Activated gamma-delta T cell (primary cell): ENCODE results near the gene GRHPR.

Experiments
- DNase-seq: peaks from one replicate; lab custom pipeline; 2025; lab: John Stamatoyannopoulos, UW

Gene GRHPR

DNA sequence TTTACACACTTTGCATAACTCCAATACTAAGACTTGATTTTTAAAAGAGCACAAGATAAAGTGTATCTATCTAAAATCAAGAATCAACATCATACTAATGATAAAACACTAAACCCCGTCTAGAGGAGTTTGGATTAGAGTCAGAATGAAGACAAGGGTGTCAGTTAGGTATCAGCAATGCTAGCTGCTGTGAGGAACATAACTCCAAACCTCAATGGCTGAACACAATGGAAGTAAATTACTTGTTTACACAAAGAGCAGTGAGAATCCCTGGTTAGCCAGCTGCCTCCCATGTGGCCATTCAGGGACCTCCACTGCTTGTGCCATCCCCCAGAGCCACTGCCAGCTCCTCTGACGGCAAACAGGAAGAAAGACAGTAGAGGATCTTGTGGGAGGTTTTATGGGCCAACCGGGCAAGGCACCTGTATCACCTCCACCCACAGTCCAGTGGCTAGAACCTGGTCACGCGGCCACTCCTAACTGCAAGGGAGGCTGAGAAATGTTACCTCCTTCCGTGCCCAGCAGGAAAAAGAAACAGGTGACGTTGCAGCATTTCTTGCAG, 24.0 kb upstream of the GRHPR start:
- DNase-seq: no peak

DNA sequence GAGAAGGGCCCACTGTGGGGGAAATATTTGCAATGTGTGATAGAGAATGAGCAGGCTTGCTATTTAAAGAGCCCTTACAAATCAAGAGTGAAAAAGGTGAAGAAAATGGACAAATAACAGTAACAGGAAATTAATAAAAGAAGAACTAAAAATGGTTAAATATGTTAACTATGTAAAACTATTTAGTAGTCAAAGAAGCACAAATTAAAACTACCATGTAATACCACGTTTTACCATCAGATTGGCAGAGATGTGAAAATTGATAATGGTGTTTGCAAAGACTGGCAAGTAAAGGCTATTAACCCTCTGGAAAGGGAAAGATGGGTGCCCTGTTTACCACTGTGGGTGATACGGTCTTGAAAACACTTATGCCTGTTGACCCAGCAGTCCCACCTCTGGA, 23.2 kb upstream of the GRHPR start:
- no peak for DNase-seq

DNA sequence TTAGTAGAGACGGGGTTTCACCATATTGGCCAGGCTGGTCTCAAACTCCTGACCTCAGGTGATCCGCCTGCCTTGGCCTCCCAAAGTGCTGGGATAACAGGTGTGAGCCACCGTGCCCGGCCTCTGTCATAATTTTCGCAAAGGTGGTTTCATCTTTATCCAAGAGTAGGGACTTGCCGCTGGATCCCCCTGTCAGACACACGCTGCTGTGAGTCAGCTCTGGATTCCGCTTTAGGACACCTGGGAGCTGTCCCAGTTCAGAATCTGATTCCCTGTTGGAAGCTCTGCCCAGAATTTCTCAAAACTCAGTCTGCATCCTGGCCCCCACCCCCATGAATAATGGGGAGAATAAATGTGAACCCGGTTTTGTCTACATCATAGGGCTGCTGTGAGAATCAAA, 17.9 kb upstream of the GRHPR start:
- no peak for DNase-seq

DNA sequence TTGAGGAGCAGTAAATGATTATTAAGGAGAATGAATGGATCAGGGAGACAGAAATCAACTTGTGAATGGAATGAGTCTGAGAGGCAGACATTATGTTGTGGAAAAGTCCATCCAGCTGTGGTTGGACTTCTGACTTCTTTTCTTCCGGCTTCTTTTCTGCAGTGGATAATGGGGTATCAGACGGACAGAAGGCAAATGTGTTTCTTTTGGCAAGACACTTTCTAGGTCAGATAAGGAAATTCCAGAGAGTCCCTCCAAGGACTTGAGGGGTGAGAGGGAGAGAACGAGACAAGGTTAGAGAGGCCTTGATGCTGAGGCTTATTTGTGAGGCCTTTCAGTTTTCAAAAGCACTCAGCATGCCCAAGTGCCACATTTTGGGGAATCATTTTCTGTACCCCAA, 17.1 kb upstream of the GRHPR start:
- DNase-seq: no peak

DNA sequence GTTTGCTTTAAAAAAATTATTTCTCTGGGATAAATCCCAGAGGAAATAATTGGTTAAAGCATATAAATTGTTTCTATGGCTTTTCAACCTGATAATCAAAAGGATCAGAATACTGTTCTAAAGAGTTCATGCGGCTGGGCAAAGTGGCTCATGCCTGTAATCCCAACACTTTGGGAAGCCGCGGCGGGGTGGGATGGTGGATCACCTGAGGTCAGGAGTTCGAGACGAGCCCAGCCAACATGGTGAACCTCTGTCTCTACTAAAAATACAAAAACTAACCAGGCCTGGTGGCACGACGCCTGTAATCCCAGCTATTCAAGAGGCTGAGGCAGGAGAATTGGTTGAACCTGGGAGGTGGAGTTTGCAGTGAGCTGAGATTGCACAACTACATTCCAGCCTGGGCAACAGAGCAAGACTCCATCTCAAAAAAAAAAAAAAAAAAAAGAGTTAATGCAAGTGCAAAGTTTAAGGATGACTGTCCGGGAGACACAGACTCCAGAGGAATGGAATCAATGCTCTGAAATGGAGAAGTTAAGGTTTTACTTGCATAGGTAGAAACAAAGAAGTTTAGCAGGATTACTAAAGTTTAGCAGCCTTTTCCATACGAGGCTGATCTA, 16.6 kb upstream of the GRHPR start:
- no peak for DNase-seq

DNA sequence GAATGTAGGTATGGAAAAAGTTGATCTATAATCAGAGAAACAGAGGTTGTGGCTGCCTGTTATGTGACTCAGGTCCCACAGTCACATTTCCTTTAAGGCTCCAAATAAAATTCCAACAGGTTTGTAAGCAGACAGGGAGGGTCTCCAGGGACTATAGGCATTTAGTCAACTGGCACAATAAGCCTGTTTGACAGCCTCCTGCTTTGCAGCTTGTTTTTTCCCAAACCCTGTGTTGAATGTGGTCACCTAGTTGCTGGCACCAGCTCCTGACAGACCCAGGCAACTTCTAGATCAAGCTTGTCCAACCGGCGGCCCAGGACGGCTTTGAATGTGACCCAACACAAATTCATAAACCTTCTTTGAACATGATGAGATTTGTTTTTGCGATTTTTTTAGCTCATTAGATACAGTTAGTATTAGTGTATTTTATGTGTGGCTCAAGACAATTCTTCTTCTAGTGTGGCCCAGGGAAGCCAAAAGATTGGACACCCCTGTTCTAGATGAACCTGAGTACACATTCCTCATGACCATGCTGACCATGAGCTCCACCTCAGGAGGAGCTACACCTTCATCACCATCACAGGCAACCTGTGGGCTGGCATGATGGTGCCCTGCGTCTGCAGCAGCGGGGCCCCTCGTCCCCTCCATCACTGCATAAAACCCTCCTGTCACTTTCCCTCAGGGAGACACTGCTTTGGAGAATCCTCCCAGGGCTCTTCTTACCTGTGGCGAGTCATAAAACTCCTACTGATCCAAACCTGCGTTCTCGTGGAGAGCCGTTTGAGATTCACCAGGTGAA, 15.7 kb upstream of the GRHPR start:
- no peak for DNase-seq

DNA sequence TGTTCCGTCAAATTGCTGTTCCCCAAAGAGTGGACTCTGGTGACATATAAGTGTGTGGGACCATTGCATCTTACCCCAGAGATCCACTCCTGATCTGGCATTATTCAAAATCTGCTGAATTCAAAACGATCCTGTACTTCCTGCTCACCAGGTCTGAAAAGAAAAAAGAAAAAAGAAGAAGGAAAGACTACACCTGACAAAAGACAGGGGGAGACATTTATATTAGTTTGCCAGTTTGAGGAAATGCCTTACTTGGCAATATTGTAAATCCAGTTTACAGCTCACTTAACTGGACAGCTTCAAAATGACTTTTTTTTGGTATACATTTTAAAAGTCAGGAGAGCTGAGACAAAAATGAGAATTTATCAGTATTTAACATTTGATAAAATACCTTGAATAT, 15.0 kb upstream of the GRHPR start:
- no peak for DNase-seq

DNA sequence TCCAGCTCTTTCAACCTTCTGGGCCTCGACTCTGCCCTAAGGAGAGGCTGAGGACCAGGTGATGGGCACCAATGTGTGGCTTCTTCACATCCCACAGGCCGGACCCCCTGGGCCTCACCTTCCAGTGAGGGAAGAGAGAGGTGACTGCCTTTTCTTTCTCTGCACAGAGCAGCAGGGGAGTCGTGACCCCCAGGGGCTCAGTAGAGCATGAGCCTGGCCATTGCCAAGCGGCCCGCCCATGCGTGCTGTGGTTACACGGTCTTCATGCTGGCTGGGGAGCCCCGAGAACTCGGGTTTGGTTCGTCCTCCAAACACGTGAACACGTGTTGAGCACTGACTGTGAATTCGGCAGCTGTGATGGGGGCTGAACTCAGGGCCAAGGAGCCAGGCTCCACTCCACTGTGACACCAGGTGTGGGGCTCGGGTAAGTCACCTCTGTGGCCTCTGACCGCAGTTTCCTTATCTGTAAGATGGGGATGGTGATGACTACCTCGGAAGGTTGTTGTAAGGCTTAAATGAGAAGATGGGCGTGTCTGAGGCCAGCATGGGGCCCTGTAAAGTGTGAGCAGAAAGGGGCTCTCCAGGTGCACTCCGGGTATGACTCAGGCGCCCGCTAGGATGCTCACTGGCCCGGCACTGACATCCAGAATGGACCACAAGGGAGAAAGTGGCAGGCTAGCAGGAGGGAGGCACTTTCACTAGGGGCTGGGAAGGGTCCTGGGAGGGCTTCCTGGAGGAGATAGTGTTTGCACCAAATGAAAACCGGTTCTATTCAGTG, 13.4 kb upstream of the GRHPR start:
- no peak for DNase-seq

DNA sequence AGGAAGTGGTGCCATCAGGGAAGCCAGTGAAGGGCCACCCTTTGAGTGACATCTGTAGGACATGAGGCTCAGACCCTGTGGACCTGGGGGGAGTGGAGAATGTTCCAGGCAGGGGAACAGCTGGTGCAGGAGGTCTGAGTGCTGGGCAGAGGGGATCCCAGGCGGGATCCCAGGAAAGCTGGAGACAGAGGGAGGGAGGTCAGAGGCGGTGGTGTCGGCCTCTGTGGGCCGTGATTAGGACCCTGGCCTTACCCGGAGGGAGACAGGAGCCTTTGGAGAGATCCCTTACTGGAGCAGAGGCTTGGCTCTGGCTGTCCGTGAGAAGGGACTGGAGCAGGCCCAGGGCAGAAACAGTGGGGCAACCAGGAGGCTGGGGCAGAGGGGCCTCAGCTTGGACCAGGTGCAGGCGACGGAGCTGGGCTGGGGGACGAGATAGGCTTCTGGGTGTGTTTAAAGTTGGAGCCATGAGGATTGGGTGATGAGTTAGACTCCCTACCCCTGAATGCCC, 12.1 kb upstream of the GRHPR start:
- DNase-seq: no peak

DNA sequence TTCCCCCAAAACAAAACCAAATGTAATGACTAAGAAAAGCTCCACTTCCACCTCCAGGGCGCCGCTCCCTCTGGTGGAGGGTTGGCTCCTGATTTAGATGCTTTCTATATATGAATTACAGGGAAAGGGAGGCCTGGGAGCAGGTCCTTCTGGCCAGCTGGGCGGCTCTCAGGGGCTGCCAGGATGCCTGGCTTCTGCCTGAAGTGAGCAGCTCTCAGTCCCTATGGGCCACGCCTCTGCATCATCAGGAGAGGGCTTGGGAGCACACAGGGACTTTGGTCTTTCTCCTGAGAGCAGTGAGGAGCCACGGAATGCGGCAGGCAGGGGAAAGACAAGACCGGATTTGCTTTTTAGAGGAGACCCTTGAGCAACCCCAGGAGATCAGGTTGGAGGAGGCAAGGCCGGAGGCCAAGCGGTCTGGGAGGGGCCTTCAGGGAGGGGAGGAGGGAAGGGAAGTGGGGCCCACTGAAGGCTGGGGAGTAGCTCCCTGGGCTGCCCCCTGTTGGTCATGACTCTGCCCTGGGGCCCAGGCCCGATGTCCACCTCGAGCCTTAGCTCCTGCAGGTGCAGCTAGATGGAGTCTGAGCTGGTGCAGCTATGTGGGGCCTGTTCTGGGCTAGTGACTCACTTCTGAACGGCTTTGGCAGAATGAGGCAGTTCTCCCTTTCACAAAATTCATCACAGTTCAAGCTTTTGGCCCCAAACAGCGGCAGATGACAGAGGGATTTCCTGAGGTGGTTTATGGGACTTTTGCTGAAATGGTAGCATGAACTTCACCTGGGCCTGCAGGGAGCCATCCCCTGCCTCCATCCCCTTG, 11.3 kb upstream of the GRHPR start:
- no peak for DNase-seq

DNA sequence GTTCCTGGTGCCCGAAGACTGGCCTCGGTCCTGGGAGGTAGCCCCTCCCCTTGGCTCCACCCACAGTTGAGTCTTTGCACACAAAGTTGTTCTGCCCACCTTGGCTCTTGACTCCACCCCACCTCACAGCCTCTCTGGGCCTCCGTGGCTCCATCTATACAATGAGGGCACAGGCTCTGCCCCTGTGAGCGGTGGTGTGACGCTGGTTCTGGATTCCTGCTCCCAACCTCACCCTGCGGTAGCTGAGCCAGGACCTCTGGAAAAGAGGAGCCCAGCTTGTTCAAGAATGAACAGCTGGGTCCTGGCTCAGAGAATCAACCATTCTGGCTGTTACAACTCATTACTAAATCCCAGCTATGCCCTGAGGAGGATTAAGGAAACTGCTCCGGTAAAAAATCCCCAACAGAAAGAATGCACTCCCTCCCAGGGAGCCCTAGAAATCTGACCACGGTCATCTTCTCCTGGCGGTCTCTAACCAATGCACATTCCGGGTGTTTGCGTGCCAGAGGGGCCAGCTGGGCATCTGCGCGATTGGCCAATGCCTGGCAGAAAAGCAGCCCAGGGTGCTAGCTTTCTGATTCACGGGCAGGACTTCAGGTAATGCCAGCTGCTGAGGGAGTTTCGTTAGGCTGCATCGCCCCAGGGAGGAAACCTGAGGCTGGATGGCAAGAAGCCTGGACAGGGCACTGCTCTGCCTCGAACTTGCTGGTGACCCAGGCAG, 9.9 kb upstream of the GRHPR start:
- no peak for DNase-seq

DNA sequence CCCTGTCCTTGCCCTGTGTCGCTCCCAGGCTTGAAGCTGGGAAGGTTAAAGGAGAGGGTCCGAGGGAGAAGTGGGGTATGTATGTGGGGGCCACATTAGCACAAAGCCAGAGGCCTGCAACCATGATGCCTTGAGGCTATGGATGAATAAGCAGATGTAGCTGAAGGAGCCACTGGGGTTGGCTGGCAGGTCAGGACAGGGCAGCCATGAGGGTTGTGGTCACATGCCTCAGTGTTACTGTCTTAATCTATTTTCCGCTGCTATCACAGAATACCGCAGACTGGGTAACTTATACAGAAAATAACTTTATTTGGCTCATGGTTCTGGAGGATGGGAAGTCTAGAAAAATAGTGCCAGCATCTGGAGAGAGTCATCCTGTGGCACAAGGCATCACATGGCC, 9.2 kb upstream of the GRHPR start:
- DNase-seq: no peak

DNA sequence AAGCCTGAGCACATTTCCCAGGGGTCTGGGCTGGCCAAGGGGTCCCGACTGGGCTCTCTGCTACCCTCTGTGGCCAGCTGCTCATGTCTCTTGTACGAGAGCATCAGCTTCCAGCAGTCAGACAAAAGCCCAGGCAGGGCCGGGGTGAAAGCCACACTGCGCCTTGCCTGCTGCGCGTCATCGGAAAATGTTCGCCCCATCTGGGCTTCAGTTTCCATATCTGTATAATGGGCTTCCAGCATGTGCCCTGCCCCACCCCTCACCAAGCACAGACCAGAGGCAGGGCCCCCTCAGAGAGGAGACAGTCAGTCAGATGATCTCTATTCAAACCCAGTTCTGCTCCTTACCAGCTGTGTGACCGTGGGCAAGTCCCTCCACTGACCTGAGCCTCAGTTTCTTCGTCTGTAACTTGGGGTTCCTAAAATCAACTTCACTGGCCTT, 8.0 kb upstream of the GRHPR start:
- DNase-seq: no peak

DNA sequence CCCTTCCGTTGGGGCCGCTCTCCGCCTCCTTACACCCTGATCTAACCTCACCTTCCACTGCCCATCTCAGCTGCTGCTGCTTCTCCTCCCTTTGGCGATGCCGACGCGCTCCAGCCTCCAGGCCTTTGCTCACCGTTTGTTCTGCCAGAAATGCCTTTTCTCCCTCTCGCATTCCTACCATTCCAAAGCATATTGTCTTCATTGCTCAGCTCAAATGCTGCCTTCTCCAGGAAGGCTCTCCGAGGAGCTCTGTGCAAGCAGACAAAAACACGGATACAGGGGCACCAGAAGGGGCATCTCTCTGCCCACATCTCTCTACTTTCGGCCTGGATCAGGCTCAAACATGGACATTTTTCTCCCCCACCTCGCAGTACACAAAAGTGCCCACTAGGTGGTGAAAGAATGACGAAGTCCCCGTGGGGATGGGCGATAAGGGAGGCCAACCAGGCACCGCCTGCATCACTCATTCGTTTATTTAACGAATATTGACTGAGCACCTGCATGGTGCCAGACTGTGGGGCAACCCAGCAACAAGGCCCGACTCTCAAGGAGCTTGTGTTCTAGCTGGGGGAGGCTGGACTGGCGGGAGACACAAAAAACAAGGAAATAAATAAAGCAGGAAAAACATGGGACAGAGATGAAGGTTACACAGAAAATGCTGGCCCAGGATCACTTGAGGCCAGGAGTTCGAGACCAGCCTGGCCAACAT, 7.3 kb upstream of the GRHPR start:
- no peak for DNase-seq

DNA sequence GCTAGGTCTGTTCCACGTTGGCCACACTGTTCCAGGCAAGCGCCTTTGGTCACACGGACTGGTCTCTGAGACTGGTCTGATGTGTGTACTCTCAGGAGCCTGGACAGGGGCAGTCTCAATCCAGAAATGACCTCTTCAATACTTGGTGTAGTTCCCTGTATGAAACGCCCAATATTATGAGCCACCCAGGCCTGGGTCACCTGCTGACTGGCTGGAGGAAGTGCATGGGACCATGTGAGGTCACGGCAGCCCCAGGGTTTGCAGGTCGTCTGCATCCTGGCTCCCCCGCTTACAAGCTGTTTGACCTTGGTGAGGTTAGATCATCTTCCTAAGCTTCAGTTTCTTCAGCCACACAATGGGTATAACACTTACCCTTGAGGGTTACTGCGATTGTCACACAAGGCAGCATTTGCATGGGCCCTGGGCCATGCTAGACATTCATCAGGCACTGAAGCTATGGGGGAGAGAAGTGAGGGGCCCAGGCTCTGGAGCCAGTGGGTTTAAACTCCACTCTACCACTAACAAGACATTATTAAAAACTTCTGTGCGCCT, 5.2 kb upstream of the GRHPR start:
- DNase-seq: no peak

DNA sequence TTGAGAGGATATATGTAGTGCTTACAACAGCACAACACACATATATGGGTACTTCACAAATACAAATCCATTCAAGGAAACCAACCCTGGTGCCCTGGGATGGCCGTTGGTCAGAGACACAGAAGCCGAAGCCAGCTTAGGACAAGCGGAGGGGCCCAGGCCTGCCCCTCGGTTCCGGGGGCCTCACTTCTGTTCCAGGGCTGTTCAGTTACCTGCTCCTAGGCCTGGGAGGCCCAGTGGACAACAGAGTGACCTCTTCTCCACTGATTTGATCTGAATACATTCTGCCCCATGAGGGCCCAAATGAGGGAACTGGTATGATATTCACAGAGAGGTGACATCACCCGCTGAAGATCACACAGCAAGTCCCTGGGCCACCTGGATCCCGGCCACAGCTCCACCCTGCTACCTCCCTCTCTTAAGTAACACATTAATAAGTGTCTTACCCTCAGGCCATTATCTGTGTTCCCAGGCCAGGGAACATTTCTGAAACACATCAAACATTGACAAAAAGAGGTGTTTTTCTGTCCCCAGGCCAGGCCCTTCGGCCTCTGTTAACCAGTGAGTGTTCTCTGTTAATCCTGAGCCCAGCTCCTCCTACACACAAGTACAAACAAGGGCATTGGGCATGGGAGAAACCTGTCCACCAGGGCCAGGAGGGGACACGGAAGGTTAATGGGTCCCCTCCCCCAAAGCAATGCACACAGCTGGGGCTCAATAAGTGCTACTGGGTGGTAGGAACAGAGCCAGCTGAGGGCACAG, 4.5 kb upstream of the GRHPR start:
- DNase-seq: no peak

DNA sequence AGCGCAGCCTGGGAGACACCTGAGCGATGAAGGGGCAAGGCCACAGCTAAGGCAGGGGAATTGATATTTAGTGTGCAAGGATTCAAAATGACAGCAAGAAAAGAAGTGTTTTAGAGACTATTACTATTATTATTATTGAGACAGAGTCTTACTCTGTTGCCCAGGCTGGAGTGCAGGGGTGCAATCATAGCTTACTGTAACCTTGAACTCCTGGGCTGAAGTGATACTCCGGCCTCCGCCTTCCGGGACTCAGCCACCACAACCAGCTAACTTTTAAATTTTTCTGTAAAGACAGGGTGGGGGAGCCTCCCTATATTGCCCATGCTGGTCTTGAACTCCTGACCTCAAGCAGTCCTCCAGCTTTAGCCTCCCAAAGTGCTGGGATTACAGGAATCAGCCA, 3.3 kb upstream of the GRHPR start:
- no peak for DNase-seq

DNA sequence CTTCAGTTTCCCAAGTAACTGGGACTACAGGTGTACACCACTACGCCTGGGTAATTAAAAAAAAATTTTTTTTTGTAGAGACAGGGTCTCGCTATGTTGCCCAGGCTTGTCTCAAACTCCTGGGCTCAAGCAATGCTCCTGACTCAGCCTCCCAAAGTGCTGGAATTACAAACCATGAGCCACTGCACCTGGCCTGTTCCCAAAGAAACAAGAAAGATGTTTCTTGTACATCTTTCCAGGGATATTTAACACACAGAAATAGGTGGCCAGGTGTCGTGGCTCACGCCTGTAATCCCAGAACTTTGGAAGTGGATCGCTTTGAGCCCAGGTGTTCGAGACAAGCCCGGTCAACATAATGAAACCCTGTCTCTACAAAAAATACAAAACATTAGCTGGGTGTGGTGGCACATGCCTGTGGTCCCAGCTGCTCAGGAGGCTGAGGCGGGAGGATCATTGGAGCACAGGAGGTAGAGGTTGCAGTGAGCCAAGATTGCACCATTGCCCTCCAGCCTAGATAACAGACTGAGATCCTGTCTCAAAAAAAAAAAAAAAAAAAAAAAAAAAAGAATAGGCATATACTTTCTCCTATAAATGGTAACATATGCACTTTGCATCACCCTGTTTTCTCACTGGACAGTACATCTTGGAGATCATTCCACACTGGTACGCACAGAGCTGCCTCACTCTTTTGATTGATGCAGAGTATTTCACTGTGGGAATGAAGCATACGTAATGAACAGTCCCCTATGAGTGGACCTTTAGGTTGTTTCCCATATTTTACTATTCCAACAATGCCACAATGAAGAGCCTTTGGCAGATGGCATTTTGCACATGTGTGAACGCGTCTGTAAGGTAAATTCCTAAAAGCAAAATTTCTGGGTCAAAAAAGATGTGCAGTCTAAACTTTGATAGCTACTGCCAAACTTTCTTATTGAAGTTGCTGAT, 2.0 kb upstream of the GRHPR start:
- no peak for DNase-seq
